Measurements from ENCODE around the gene AP2M1. TPM values are rescaled to one million over a fixed set of nuclear protein-coding genes. Genes with fewer than 3 reads are reported as not detected.
"Not testable (repeated sequence)": the region's sequence is repeated elsewhere in the genome, so short reads cannot be mapped to it uniquely, and the experiment has no call there.

AP2M1 gene
- total RNA-seq, 1 experiment from 2014 or later: 335 TPM

- H3K36me3 ChIP-seq (ENCODE audit: control insufficient read depth, insufficient read depth, low read length); H3K9me3 ChIP-seq (ENCODE audit: control insufficient read depth, insufficient read depth, low read depth, low read length); H3K4me3 ChIP-seq (ENCODE audit: low read depth in 2 of 2, low read length in 2 of 2); H3K27ac ChIP-seq (ENCODE audit: low read length); CTCF ChIA-PET; H3K27me3 ChIP-seq (ENCODE audit: control insufficient read depth, insufficient read depth, low read length); DNase-seq (ENCODE audit: low read depth, low spot score); POLR2A ChIA-PET; H3K4me1 ChIP-seq (ENCODE audit: control insufficient read depth, insufficient read depth, low read length); BruUV-seq (replicated peaks); in situ Hi-C loops (cut with HindIII; ENCODE audit: low pct_unique_long_range_greater_than_20kb, low sequenced_read_pairs): not testable (repeated sequence)
- ATAC-seq: peak; percentile 72
- intact Hi-C loops (cut with micrococcal nuclease; ENCODE audit: unreplicated experiment): loop anchor here (5.0 to 10.0 kb wide), 2 partner anchors 93 to 135 kb away; no protein-coding TSS in a partner anchor
Observed at GRCh38 chr3:184149770-184150169, 24.9 kb upstream of the AP2M1 start.

GRCh38 chr3:184154885-184155643 is 19.6 kb upstream of the AP2M1 start, which contains the start of gene DVL3:
Gene DVL3, plus strand, starts transcription at chr3:184155377. Its CDS starts 259 bp downstream, at chr3:184155636.
- TF ChIP-seq CTCF (IDR thresholded peaks at IDR 0.05) (no peak), POLR2AphosphoS5 (IDR thresholded peaks at IDR 0.05; ENCODE audit: low read depth, low read length) (no peak; the same call in 1 of the 2 replicates), TCF7L2 (IDR thresholded peaks at IDR 0.05; ENCODE audit: low read depth, low read length) (no peak; the same call in 1 of the 2 replicates), REST (IDR thresholded peaks at IDR 0.05; ENCODE audit: insufficient read depth in 1 of 2, low read depth in 2 of 2, low read length in 1 of 2) (no peak), SIN3A (IDR thresholded peaks at IDR 0.05; ENCODE audit: borderline replicate concordance, insufficient read depth, low read depth, low read length) (peak; percentile 73; the same call in 1 of the 2 replicates)
- no TSS peak for BruUV-seq (replicated peaks)
- ATAC-seq: peak; percentile 94
- in situ Hi-C loops (cut with HindIII; ENCODE audit: low pct_unique_long_range_greater_than_20kb, low sequenced_read_pairs): no loop called here
- peak within 1 kb of the TSS; percentile 88 to 93 for H3K4me3 ChIP-seq (ENCODE audit: low read depth in 2 of 2, low read length in 2 of 2)
- peaks cover 5% of the 10 kb centered on the region; the same call in 1 of the 2 replicates for H3K36me3 ChIP-seq (ENCODE audit: control insufficient read depth, insufficient read depth, low read length)
- ChIA-PET POLR2A (interaction anchor here (0.6 to 1.0 kb wide), 2 partner anchors 19 to 124 kb away, joined by 5 to 6 read pairs; no protein-coding TSS in a partner anchor), CTCF (interaction anchor here (0.5 to 0.6 kb wide), 2 partner anchors 53 to 134 kb away, joined by 5 read pairs; no protein-coding TSS in a partner anchor)
- no peak for DNase-seq (ENCODE audit: low read depth, low spot score)
- H3K9me3 ChIP-seq (ENCODE audit: control insufficient read depth, insufficient read depth, low read depth, low read length): no peaks in the 10 kb centered on the region
- peaks cover 17% of the 10 kb centered on the region for H3K4me1 ChIP-seq (ENCODE audit: control insufficient read depth, insufficient read depth, low read length)
- no peaks in the 10 kb centered on the region for H3K27me3 ChIP-seq (ENCODE audit: control insufficient read depth, insufficient read depth, low read length)
- intact Hi-C loops (cut with micrococcal nuclease; ENCODE audit: unreplicated experiment): no loop called here
- H3K27ac ChIP-seq (ENCODE audit: low read length): peak within 1 kb of the TSS; percentile 97
